Small intestine (tissue), 7 donors: ENCODE data around the gene NLRC3. TPM values are rescaled to one million over a fixed set of nuclear protein-coding genes. Genes with fewer than 3 reads are reported as not detected.

Experiments
- DNase-seq, 2 donors: peaks; one replicate each; pipeline versions ENCODE4 v3.0.0 to v3.0.0-alpha.2; 2013
- FAIRE-seq: peaks from 2 replicates; lab custom pipeline; 2012; peaks lifted over from hg19 to GRCh38; lab: Jason Lieb, UNC
- H3K27ac ChIP-seq, 3 donors: one replicate each; pipeline ENCODE4 v1.5.1; 2013; ENCODE audit warnings: low read length in 2 of 3, mild to moderate bottlenecking in 2 of 3, control low read depth in 1 of 3, inconsistent platforms in 1 of 3, low read depth in 1 of 3, moderate library complexity in 1 of 3
- H3K27me3 ChIP-seq, 3 donors: one replicate each; pipeline ENCODE4 v1.6.1; 2013; ENCODE audit warnings: low read length in 3 of 3, inconsistent platforms in 1 of 3; ENCODE audit not compliant: control insufficient read depth in 3 of 3, insufficient read depth in 3 of 3
- H3K36me3 ChIP-seq, 3 donors: one replicate each; pipeline ENCODE4 v1.6.1; 2013; ENCODE audit warnings: low read length in 3 of 3, inconsistent platforms in 1 of 3, low read depth in 1 of 3, mild to moderate bottlenecking in 1 of 3, moderate library complexity in 1 of 3; ENCODE audit not compliant: control insufficient read depth in 3 of 3, insufficient read depth in 2 of 3
- H3K4me1 ChIP-seq, 3 donors: one replicate each; pipeline ENCODE4 v1.6.1; 2013; ENCODE audit warnings: low read length in 2 of 3, inconsistent platforms in 1 of 3, low read depth in 1 of 3, mild to moderate bottlenecking in 1 of 3, moderate library complexity in 1 of 3; ENCODE audit not compliant: control insufficient read depth in 3 of 3, insufficient read depth in 2 of 3
- H3K4me3 ChIP-seq, 3 donors: one replicate each; pipeline ENCODE4 v1.5.1; 2013; ENCODE audit warnings: low read length in 3 of 3, control low read depth in 1 of 3, inconsistent platforms in 1 of 3, low read depth in 1 of 3, mild to moderate bottlenecking in 1 of 3, moderate library complexity in 1 of 3
- H3K9me3 ChIP-seq, 2 donors: one replicate each; pipeline ENCODE4 v1.6.1; 2013; ENCODE audit warnings: low read depth in 1 of 2, low read length in 1 of 2; ENCODE audit not compliant: control insufficient read depth in 2 of 2, insufficient read depth in 1 of 2
- WGBS, 3 donors: extraction: QIAGEN DNeasy Blood & Tissue Kit; methylation state at CpG; one replicate each; pipeline ENCODE4 v1.1.7; 2013; 5-methylcytosine and 5-hydroxymethylcytosine counted together
- polyA plus RNA-seq, 4 donors: library from polyadenylated mRNA; stranded (reverse) in 3 of 4; unstranded in 1 of 4; fragments of 200-250 nt in 3 of 4; fragments of 120-200 nt in 1 of 4; gene quantifications; one replicate each; pipeline versions ENCODE4 v1.2.1 to v1.2.3, GENCODE V29; 2013
- donor health status: healthy with polysubstance abuse.
- donor health status: control.
- donor health status: control.
- donor health status: Bipolar disorder and iron deficiency.
- donor health status: healthy.

The NLRC3 gene
- polyA plus RNA-seq, 4 donors = 0.67 to 1.9 (median 0.95) TPM

DNA sequence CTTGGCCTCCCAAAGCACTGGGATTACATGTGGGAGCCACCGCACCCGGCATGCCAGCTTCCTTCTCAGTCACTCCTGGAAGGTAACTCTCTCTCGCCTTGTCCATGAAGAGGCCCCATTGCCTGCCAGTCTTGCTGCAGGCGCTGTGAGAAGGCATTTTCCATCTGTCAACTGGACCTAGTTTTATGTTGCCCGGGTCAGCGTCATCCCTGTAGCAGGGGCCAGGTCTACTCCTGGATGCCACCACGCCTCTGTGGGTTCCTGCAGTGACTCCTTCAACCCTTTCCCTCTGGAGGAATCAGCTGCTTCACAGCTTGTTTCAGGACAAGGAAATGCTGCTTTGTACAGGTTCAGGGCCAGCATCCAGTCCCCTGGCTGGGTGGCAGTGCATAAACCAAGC is 2.6 kb upstream of the NLRC3 start:
- DNase-seq (no peak), FAIRE-seq (no peak)
- Histone ChIP-seq H3K27ac (no peak overlapping the region), H3K36me3 (peaks cover 0 to 33% (median 5%) of the 10 kb centered on the region in 3 donors), H3K27me3 (peaks cover 0 to 6% (median 0%) of the 10 kb centered on the region in 3 donors), H3K4me1 (no peaks in the 10 kb centered on the region), H3K9me3 (no peaks in the 10 kb centered on the region), H3K4me3 (no peak overlapping the region)
- 88 to 91% (median 91%) methylated on average over 7 of the region's 7 CpGs for WGBS, 3 donors

DNA sequence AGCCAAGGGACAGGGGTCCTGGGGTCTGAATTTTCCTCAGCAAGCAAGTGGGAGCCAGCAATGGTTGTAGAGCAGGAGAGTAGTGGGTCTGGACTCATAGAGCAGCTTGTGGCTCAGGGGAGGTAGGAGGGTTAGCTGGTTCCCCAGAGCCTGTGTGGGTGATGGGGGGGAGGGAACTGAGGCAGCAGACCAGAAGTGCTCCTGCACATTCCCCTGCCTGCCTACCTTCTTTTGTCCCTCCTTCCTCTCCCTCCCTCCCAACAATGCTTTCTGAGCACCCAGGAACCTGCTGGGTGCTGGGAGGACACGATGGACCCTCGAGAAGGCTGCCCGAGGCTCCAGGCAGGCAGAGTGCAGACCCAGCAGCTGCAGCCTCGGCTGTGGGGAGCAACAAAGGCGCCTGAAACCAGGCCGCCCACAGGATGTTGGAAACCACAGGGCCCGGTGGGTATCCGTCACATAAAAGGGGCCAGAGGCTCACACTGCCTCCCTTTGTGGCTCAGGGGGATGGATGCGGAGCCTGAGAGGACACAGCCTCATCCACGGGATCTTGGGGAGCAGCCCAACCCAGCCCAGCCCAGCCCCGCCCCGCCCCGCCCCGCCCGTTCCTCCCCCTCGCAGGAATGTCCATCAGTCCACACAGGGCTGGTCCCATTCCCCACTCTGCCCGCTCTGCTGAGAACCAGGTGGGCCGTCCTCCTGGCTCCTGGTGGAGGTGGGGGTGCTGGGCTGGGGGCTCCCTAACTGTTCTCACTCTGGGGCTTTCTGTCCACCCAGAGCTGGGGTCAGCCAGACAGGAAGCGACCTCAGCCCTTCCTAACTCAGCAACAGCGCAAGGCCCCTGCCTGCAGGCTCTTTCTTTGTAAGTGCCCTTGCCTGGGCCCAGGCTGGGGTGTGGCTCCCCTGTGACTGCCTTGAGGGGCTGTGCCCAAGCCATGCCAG is 1.7 kb upstream of the NLRC3 start:
- peaks cover 0 to 6% (median 0%) of the 10 kb centered on the region in 3 donors for H3K27me3 ChIP-seq
- H3K27ac ChIP-seq = peak overlapping the region in 2 of 3 donors; percentile 19 to 51
- no peaks in the 10 kb centered on the region for H3K4me1 ChIP-seq
- WGBS, 3 donors = 30 to 32% (median 30%) methylated on average over 13 to 20 of the region's 20 CpGs
- no peak for FAIRE-seq
- H3K36me3 ChIP-seq = peaks cover 0 to 25% (median 5%) of the 10 kb centered on the region in 3 donors
- DNase-seq = peak in 1 of 2 donors; percentile 38
- H3K9me3 ChIP-seq = no peaks in the 10 kb centered on the region
- peak overlapping the region in 1 of 3 donors; percentile 3 for H3K4me3 ChIP-seq

DNA sequence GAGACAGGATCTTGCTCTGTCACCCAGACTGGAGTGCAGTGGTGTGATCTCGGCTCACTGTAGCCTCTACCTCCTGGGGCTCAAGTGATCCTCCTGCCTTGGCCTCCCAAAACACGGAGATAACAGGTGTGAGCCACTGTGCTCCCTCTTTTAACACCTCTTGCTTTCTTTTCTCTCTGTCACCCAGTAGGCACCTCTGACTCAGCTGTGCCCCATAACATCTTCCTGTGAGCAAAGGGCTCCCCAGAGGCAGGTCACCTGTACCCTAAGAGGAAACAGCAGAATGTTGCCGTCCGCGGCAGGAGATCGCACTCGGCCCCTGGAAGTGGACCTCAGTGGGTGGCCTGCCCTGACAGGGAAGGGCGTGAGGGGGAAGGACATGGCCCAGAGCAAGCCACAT is 918 bp upstream of the NLRC3 start:
- DNase-seq (no peak), FAIRE-seq (no peak)
- no peaks in the 10 kb centered on the region for H3K4me1 ChIP-seq
- H3K27me3 ChIP-seq = peaks cover 0 to 6% (median 0%) of the 10 kb centered on the region in 3 donors
- 61 to 80% (median 64%) methylated on average over 8 of the region's 8 CpGs for WGBS, 3 donors
- H3K36me3 ChIP-seq = peaks cover 0 to 18% (median 3%) of the 10 kb centered on the region in 3 donors
- H3K27ac ChIP-seq = peak overlapping the region in 2 of 3 donors; percentile 19 to 51
- H3K9me3 ChIP-seq = no peaks in the 10 kb centered on the region
- H3K4me3 ChIP-seq = no peak overlapping the region

DNA sequence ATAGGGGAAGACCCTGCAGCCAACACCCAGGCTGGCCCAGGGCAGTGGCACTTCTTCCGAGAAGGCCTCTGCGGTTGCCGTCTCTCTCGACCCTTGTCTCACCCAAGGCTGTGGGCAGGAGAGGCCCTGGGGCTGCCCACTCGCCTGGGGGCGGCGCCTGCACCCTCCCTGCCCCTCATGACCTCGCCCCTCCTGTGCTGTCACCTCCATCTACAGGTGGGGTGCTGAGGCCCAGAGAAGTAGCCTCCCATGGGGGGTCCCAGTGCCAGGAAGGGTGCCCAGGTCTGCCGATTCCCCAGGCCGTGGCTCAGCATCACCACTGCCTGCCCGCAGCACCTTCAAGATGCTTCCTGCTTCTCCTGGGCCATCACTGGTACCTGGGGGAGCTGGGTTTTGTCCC is 992 bp downstream of the NLRC3 start:
- H3K27me3 ChIP-seq = peaks cover 0 to 6% (median 0%) of the 10 kb centered on the region in 3 donors
- no peak overlapping the region for H3K27ac ChIP-seq
- peaks cover 0 to 2% of the 10 kb centered on the region in 2 donors for H3K9me3 ChIP-seq
- peak overlapping the region in 1 of 3 donors; percentile 59 for H3K4me3 ChIP-seq
- no peak for DNase-seq
- H3K36me3 ChIP-seq = peaks cover 0 to 4% (median 0%) of the 10 kb centered on the region in 3 donors
- no peak for FAIRE-seq
- 41 to 95% (median 73%) methylated on average over 5 to 11 of the region's 11 CpGs for WGBS, 3 donors
- H3K4me1 ChIP-seq = no peaks in the 10 kb centered on the region

DNA sequence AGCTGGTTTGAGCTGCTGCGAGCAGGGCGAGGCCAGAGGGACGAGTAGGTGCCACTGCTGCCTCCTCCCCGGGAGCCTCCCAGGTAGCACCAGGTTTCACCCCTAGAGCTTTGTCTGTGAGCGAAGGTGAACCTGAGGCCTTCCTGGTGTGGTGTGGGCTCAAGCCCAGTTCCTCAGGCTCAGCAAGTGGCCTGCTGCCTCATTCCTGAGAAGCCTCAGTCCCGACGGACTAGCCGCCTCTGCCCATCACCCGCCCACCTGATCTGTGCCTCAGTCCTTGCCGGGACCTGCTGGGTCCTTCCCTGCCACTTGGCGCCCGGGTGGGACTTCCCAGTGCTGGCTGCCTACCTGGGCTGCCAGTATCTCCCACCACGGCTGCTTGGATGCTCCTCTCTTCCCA is 1.7 kb downstream of the NLRC3 start:
- H3K4me1 ChIP-seq = no peaks in the 10 kb centered on the region
- FAIRE-seq (no peak), DNase-seq (no peak)
- no peak overlapping the region for H3K27ac ChIP-seq
- peaks cover 2 to 6% of the 10 kb centered on the region in 2 donors for H3K9me3 ChIP-seq
- H3K4me3 ChIP-seq = peak overlapping the region in 1 of 3 donors; percentile 59
- 52 to 78% (median 70%) methylated on average over 10 to 13 of the region's 13 CpGs for WGBS, 3 donors
- H3K36me3 ChIP-seq = no peaks in the 10 kb centered on the region
- H3K27me3 ChIP-seq = peaks cover 0 to 6% (median 0%) of the 10 kb centered on the region in 3 donors

DNA sequence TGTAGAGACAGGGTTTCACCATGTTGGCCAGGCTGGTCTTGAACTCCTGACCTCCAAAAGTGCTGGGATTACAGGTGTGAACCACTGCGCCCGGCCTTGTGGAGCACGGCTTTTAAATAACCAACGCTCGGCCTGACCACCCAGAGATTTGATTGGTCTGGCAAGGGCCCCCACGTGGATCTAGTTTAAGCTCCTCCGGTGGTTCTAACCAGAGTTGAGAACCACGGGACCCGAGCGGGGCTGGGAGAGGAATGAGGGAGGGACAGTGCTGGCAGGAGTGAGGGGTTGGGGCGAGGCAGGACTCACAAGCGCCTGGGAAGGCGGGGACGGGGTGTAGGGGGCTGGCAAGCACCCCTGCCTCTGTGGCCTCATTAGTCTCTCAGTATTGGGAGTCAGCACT is 3.0 kb downstream of the NLRC3 start:
- Histone ChIP-seq H3K36me3 (no peaks in the 10 kb centered on the region), H3K9me3 (peaks cover 4 to 11% of the 10 kb centered on the region in 2 donors), H3K27me3 (peaks cover 0 to 6% (median 0%) of the 10 kb centered on the region in 3 donors), H3K27ac (no peak overlapping the region), H3K4me3 (no peak overlapping the region), H3K4me1 (no peaks in the 10 kb centered on the region)
- WGBS, 3 donors = 83 to 89% (median 89%) methylated on average over 14 of the region's 14 CpGs
- no peak for DNase-seq
- FAIRE-seq = no peak

DNA sequence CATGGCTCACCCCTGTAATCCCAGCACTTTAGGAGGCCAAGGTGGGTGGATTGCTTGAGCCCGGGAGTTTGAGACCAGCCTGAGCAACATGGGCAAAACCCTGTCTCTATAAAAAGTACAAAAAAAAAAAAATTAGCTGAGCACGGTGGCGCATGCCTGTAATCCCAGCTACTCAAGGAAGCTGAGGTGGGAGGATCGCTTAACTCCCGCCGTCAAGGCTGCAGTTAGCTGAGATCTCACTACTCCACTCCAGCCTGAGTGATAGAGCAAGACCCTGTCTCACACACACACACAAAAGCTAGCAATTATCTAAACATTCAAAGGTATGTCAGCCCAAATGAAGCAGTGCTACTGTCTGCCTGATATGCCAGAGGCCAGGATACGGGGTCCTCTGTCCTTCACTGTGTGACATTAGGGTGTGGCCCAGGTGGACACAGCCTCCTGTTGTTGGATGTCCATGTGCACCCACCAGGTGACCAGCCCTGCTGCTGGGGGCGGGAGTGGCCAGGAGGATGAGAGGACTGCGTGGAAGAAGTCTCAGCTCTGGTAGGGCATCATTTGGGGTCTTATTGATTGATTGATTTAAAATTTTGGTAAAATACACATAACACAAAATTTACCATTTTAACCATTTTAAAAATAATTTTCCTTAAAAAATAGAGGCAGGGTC is 3.9 kb downstream of the NLRC3 start:
- H3K27me3 ChIP-seq = peaks cover 0 to 6% (median 0%) of the 10 kb centered on the region in 3 donors
- no peaks in the 10 kb centered on the region for H3K4me1 ChIP-seq
- FAIRE-seq (no peak), DNase-seq (no peak)
- no peak overlapping the region for H3K27ac ChIP-seq
- 82 to 88% (median 87%) methylated on average over 9 of the region's 9 CpGs for WGBS, 3 donors
- H3K36me3 ChIP-seq = no peaks in the 10 kb centered on the region
- peaks cover 4 to 11% of the 10 kb centered on the region in 2 donors for H3K9me3 ChIP-seq
- H3K4me3 ChIP-seq = no peak overlapping the region

DNA sequence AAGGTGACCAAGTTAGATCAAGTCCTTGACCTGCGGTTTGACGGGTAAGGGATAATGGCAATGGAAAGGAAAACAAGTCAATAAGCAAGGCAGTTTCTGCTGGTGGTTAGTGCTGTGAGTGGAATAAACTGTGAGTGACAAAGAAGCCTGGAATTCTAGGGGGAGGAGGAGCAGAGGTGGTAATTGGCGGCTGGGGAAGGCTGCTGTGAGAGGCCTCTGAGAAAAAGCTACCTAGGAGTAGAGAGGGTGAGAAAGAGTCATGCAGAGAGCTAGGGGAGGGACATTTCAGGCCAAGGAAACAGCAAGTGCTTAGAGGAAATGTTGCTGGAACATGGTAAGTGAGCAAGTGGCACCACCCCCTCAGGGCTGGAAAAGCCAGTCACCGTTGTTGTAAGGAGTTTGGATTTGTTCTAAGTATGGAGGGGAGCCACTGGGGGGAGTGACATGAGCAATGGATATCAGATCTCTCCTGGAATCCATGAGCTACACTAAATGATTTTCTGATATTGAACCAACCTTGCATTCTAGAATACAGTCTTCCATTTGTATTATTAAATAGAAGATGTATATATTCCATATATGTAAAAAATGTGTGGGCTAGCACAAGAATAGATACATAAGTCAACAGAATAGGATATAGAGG is 6.7 kb downstream of the NLRC3 start:
- Histone ChIP-seq H3K27ac (no peak overlapping the region), H3K27me3 (no peaks in the 10 kb centered on the region), H3K4me3 (no peak overlapping the region), H3K9me3 (peaks cover 4 to 11% of the 10 kb centered on the region in 2 donors), H3K36me3 (no peaks in the 10 kb centered on the region), H3K4me1 (no peaks in the 10 kb centered on the region)
- DNase-seq = no peak
- 80 to 88% (median 87%) methylated on average over 4 of the region's 4 CpGs for WGBS, 3 donors
- FAIRE-seq = no peak
